Prostate gland (tissue), 2 donors: ENCODE data around the gene SLC22A17.

Experiments used
- CTCF ChIP-seq, 4 experiments: fragments of 200-600 bp in 2 of 4; fragments of 450-650 bp in 2 of 4; sonication (generic) in 2 of 4; IDR thresholded peaks; 1 replicate in 3 of 4; 2 replicates in 1 of 4; pipeline ENCODE4 v1.5.1; 2016 to 2019; ENCODE audit warnings: antibody characterized with exemption in 4 of 4, mild to moderate bottlenecking in 2 of 4, moderate library complexity in 2 of 4
- POLR2A ChIP-seq: fragments of 450-650 bp; IDR thresholded peaks from one replicate; pipeline ENCODE4 v1.6.1; 2016; ENCODE audit warnings: antibody characterized with exemption, mild to moderate bottlenecking
- POLR2AphosphoS5 ChIP-seq: sonication (generic); formaldehyde crosslinking; IDR thresholded peaks from one replicate; pipeline ENCODE4 v1.6.1; 2017; ENCODE audit warnings: antibody characterized with exemption

GRCh38 chr14:23361763-23362162 is 9.1 kb upstream of the SLC22A17 start:
- no peak for TF ChIP-seq CTCF (IDR thresholded peaks at IDR 0.05)
- TF ChIP-seq POLR2AphosphoS5: no peak
- no peak for TF ChIP-seq POLR2A
